Motor neuron (in vitro differentiated cells): ENCODE data around the gene C16orf92. TPM values are rescaled to one million over a fixed set of nuclear protein-coding genes. Genes with fewer than 3 reads are reported as not detected.
A peak's percentile ranks its signal among the peaks of the same experiment; 100 is the strongest.

Experiments
- ATAC-seq, 8 experiments: fragments of 200-7000 bp; cut with Tn5 transposase; replicated peaks in 6 of 8; 2 replicates each; pipeline ENCODE4 v1.8.0; 2021; ENCODE audit warnings: mild to moderate bottlenecking in 8 of 8, moderate library complexity in 8 of 8
- H3K27ac ChIP-seq, 2 donors: fragments of 250-450 bp; sonication (Bioruptor Pico); 2 replicates each; pipeline ENCODE4 v1.9.0; 2021; ENCODE audit warnings: antibody characterized with exemption in 2 of 2, mild to moderate bottlenecking in 2 of 2, moderate library complexity in 1 of 2
- H3K4me1 ChIP-seq, 2 donors: fragments of 250-450 bp; sonication (Bioruptor Pico); replicated peaks in 1 of 2; 2 replicates each; pipeline ENCODE4 v1.6.1; 2021; ENCODE audit warnings: antibody characterized with exemption in 2 of 2, mild to moderate bottlenecking in 2 of 2, moderate library complexity in 1 of 2
- H3K4me3 ChIP-seq, 5 donors: fragments of 250-450 bp; sonication (Bioruptor Pico); 2 replicates each; pipeline ENCODE4 v1.9.0; 2021; ENCODE audit warnings: antibody characterized with exemption in 5 of 5, mild to moderate bottlenecking in 5 of 5, moderate library complexity in 4 of 5
- WGBS, 10 experiments: fragments of 450-650 bp; shearing (Covaris generic); methylation state at CpG; one replicate each; pipeline ENCODE4 v1.0.0; 2022; 5-methylcytosine and 5-hydroxymethylcytosine counted together
- in situ Hi-C, 9 experiments: fragments of 400-800 bp; cut with MboI; loops; one replicate each; pipeline ENCODE4 v1.15.0; 2021; ENCODE audit warnings: low sequenced_read_pairs in 9 of 9, low pct_unique_long_range_greater_than_20kb in 2 of 9; ENCODE audit not compliant: unreplicated experiment in 9 of 9
- total RNA-seq, 8 experiments: library from RNA; unstranded; fragments of 300-600 nt; gene quantifications; 2 replicates each; pipeline versions ENCODE4 v1.2.3 to v1.2.4, GENCODE V29; 2022

Gene C16orf92
- total RNA-seq: under 1 TPM in 5 of 8 experiments, not detected in 3; 0.43 to 0.90 (median 0.52) TPM

GRCh38 chr16:30022887-30023286, at the start of gene C16orf92:
C16orf92 (plus strand) TSS chr16:30023198; CDS start chr16:30023341, 143 bp downstream.
- H3K4me3 ChIP-seq: no peak within 1 kb of the TSS
- WGBS, 10 experiments: 20 to 100% (median 80%) methylated on average over 1 to 6 of the region's 6 CpGs; no CpG with 5 or more reads in 3 of the 10 experiments
- H3K27ac ChIP-seq: no peak within 1 kb of the TSS
- in situ Hi-C loops: loop anchor here in 4 of 9 experiments (25.0 kb wide), 2 partner anchors 186 to 211 kb away; partner anchors contain the start of genes MAZ (in 3 of the 4), MVP (in 3 of the 4), PAGR1 (in 3 of the 4) and PRRT2 (in 3 of the 4)
- ATAC-seq: no peak
- H3K4me1 ChIP-seq: peaks cover 0 to 2% of the 10 kb centered on the region in 2 donors

- peaks cover 21% of the 10 kb centered on the region in 2 donors for H3K4me1 ChIP-seq
- H3K27ac ChIP-seq: peak within 1 kb of the TSS; percentile 74 to 77
- H3K4me3 ChIP-seq: peak within 1 kb of the TSS; percentile 48 to 76 (median 61)
- peak; percentile 96 to 99 (median 98) for ATAC-seq
- in situ Hi-C loops: loop anchor here in 1 of 9 experiments (25.0 kb wide), 1 partner anchor 111 kb away; the partner anchor contains the start of gene CDIPT
- 0 to 60% (median 4%) methylated on average over 1 to 13 of the region's 75 CpGs; no CpG with 5 or more reads in 3 of the 10 experiments for WGBS, 10 experiments
Measured at GRCh38 chr16:29973384-29974246, 49.4 kb upstream of the C16orf92 start, which contains the start of gene TAOK2. TAOK2 (plus strand) TSS chr16:29973868; CDS start chr16:29977773, 3,905 bp downstream.

DNA sequence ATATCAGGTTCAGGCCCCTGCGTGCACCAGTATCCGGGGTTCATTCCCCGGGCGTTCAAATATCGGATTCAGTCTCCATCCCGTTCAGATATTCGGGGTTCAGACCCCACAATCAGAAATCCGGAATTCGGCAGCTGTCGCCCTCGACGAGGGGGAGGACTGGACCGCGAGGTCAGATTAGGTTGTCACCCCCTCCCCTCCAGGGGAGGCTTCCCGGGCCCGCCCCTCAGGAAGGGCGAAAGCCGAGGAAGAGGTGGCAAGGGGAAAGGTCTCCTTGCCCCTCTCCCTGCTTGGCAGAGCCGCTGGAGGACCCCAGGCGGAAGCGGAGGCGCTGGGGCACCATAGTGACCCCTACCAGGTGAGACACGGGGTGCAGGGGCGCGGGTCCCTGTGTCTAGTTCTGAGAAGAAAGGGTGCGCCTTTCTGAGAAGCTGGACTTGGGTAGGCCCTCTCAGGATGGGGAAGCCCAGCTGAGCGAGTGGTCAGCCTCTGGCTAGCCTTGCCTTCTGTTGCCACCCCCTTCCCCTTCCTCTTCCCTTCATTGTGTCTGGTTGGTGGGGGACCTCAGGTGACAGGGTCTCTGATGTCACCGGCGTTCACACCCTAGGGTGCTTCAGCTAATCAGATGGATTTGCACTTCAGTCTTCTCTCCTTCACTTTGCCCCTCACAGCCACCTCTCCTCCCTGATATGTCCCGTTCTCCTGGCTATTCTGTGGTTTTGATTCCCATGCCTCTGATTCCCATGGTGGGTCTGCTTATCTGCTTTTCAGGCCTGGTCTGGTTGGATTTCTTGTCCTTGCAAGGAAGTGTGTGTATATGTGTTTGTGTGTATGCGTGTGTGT, 48.5 kb upstream of the C16orf92 start:
- in situ Hi-C loops: loop anchor here in 1 of 9 experiments (25.0 kb wide), 1 partner anchor 112 kb away; the partner anchor contains the start of gene CDIPT
- H3K27ac ChIP-seq: peak overlapping the region; percentile 74 to 77
- ATAC-seq: no peak
- peaks cover 21% of the 10 kb centered on the region in 2 donors for H3K4me1 ChIP-seq
- 0 to 58% (median 20%) methylated on average over 2 to 8 of the region's 31 CpGs; no CpG with 5 or more reads in 3 of the 10 experiments for WGBS, 10 experiments
- H3K4me3 ChIP-seq: peak overlapping the region; percentile 48 to 76 (median 61)

DNA sequence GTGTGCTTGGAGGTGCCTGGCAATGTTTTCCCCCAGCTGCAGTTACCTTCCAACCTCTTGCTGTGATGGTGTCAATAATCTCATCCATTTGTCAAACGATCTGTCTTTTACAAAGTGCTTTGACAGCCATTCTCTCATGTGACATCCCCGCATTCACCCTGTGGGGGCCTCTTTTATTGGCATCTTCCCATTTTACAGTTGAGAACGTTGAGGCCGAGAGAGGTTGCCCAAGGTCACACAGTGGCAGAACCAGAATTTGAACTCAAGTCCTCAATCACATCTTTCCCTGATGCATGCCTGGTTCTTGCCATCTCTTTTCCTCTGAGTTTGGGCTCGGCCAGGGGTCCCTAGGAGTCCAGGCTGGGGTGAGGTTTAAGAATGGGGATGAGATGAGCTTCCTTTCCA, 47.9 kb upstream of the C16orf92 start:
- Histone ChIP-seq H3K27ac (no peak overlapping the region), H3K4me3 (peak overlapping the region; percentile 48 to 76 (median 61)), H3K4me1 (peaks cover 21% of the 10 kb centered on the region in 2 donors)
- no peak for ATAC-seq
- WGBS, 10 experiments: 20 to 83% (median 63%) methylated on average over 2 to 3 of the region's 5 CpGs; no CpG with 5 or more reads in 4 of the 10 experiments
- in situ Hi-C loops: no loop called here

DNA sequence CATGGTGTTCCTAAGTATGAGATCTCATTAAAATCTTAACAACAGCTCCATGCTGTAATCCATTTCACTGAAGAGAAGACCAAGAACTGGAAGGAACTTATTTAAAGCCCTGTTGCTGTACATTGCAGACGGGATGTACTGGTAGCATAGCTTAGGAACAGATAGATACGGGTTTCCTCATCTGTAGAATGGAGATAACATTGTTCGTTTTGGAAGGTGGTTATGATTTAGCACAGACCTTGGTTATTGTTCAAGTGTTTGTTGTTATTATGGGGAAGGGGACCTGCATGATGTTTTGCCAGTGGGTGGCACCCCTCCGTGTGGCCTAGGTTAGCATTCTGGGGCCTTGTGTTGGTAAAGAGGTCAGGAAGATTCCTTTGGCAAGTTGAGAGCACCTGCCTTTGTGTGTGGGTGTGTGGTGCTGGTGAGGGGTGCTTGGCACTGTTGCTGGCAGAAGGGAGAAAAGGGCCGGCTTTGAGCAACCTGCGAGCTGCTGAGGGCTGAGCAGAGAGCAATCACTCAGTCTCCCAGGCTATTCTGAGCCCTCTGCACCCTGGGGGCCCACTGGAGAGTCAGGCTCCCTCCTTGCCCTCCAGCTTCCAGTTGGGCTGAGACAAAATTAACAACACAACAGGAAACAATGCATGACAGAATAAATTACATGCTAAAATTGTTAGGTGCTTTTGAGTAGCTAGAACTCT, 47.0 kb upstream of the C16orf92 start:
- WGBS, 10 experiments: 14 to 47% (median 34%) methylated on average over 2 to 5 of the region's 6 CpGs; no CpG with 5 or more reads in 5 of the 10 experiments
- no peak for ATAC-seq
- Histone ChIP-seq H3K4me1 (peaks cover 21% of the 10 kb centered on the region in 2 donors), H3K4me3 (peak overlapping the region; percentile 48 to 76 (median 61)), H3K27ac (no peak overlapping the region)
- in situ Hi-C loops: no loop called here

DNA sequence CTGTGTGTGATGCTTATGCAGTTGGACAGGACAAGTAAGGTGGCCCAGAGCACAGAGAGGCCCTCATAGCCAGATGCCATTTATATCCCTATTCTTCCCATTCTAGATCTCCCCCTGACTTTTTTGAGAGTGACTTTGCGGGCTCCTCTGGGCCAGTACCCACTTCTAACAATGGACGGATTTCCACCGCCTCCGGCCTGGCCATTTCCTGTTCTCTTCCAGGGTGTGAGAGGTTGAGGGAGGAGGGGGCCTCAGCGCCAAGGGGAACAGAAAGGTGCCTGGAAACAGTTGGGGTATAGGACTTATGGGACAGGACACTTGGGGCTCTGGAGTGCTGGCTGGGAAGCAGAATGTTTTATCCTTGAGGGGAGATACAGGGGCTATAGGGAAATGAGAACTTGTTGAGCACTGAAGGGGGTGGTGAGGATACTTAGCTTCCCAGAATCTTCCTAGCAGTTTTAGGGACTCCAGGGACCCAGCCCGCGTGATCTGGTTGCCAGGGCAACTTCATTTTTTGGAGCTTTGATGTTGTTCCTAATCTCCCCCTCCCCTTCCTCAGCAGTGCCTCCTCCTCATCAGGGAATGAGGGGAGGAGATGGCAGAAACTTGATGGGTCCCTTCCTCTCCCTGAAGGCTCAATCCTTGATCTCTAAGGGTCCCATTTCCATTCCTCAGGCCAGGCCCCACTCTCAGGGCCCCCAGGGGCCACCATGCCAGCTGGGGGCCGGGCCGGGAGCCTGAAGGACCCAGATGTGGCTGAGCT, 45.8 kb upstream of the C16orf92 start:
- WGBS, 10 experiments: 80 to 100% (median 85%) methylated on average over 1 to 5 of the region's 9 CpGs; no CpG with 5 or more reads in 4 of the 10 experiments
- H3K4me1 ChIP-seq: peaks cover 21% of the 10 kb centered on the region in 2 donors
- no peak overlapping the region for H3K4me3 ChIP-seq
- H3K27ac ChIP-seq: no peak overlapping the region
- in situ Hi-C loops: no loop called here
- ATAC-seq: no peak

GRCh38 chr16:29978081-29978480, 44.9 kb upstream of the C16orf92 start:
- H3K4me1 ChIP-seq: peaks cover 21% of the 10 kb centered on the region in 2 donors
- in situ Hi-C loops: no loop called here

GRCh38 chr16:29978564-29979270, 44.3 kb upstream of the C16orf92 start:
- Histone ChIP-seq H3K27ac (no peak overlapping the region), H3K4me3 (no peak overlapping the region), H3K4me1 (peaks cover 21% of the 10 kb centered on the region in 2 donors)
- WGBS, 10 experiments: 67 to 100% (median 99%) methylated on average over 1 to 8 of the region's 9 CpGs; no CpG with 5 or more reads in 3 of the 10 experiments
- no peak for ATAC-seq
- in situ Hi-C loops: no loop called here

More at GRCh38 chr16:29978081-29978480, 44.9 kb upstream of the C16orf92 start:
- no peak for ATAC-seq
- 91 to 100% methylated on average over 1 to 3 of the region's 9 CpGs; no CpG with 5 or more reads in 8 of the 10 experiments for WGBS, 10 experiments
- Histone ChIP-seq H3K27ac (no peak overlapping the region), H3K4me3 (no peak overlapping the region)

- in situ Hi-C loops: no loop called here
- peak in 1 of 8 experiments; percentile 14 for ATAC-seq
- Histone ChIP-seq H3K27ac (no peak overlapping the region), H3K4me1 (no peaks in the 10 kb centered on the region), H3K4me3 (no peak overlapping the region)
- WGBS, 10 experiments: 20 to 100% (median 95%) methylated on average over 1 to 11 of the region's 24 CpGs; no CpG with 5 or more reads in 5 of the 10 experiments
Measured at GRCh38 chr16:29982560-29983419, 40.2 kb upstream of the C16orf92 start.

DNA sequence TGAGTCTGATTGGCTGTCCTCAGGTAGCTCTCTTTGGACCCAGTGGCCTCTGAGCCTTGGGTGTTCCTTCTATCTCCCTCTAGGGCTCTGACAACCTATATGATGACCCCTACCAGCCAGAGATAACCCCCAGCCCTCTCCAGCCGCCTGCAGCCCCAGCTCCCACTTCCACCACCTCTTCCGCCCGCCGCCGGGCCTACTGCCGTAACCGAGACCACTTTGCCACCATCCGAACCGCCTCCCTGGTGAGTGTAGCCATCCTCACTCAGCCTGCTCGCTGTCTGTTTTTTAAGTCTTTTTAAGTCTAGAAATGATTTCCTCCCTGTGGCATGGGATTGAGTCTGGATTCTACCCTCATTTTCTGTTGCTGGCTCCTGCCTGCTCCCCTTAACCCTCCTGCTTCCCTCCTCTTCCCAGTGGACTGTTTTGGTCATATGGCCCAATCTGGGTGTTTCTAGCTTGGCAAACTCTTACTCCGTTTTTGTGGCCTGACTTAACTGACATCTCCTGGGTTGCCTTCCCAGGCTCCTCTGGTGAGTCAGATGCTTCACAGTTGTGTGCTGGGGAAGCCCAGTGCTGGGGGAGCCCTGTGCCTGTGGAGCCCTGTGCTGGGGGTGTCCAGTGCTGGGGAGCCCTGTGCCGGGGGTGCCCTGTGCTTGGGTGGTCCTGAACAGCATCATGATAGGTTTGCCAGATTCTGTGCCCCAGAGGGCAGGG, 39.4 kb upstream of the C16orf92 start:
- Histone ChIP-seq H3K27ac (no peak overlapping the region), H3K4me1 (no peaks in the 10 kb centered on the region), H3K4me3 (no peak overlapping the region)
- in situ Hi-C loops: no loop called here
- WGBS, 10 experiments: 40 to 100% (median 90%) methylated on average over 1 to 12 of the region's 12 CpGs; no CpG with 5 or more reads in 5 of the 10 experiments
- no peak for ATAC-seq
